GM10248 (cell line): ENCODE measurements around the gene PHETA1.

Source experiments
- CTCF ChIA-PET: fragments of 300-600 bp; sonication (Branson Sonifier 250); formaldehyde crosslinking; extraction: SDS; loops from one replicate; lab custom pipeline; 2021; ENCODE audit warnings: antibody characterized with exemption; lab: Yijun Ruan, JAX
- POLR2A ChIA-PET: fragments of 350-650 bp; sonication (Branson Sonifier 250); formaldehyde crosslinking; extraction: SDS; loops from one replicate; lab custom pipeline; 2020; ENCODE audit warnings: antibody characterized with exemption; lab: Yijun Ruan, JAX
- DNase-seq: peaks from one replicate; pipeline ENCODE4 v3.0.0; 2012; ENCODE audit errors: extremely low spot score
- CTCF ChIP-seq: IDR thresholded peaks from 2 replicates; pipeline ENCODE4 v1.5.1; 2012; ENCODE audit warnings: mild to moderate bottlenecking, low read depth; ENCODE audit errors: extremely low read depth, missing control alignments, control extremely low read depth

PHETA1 gene

DNA sequence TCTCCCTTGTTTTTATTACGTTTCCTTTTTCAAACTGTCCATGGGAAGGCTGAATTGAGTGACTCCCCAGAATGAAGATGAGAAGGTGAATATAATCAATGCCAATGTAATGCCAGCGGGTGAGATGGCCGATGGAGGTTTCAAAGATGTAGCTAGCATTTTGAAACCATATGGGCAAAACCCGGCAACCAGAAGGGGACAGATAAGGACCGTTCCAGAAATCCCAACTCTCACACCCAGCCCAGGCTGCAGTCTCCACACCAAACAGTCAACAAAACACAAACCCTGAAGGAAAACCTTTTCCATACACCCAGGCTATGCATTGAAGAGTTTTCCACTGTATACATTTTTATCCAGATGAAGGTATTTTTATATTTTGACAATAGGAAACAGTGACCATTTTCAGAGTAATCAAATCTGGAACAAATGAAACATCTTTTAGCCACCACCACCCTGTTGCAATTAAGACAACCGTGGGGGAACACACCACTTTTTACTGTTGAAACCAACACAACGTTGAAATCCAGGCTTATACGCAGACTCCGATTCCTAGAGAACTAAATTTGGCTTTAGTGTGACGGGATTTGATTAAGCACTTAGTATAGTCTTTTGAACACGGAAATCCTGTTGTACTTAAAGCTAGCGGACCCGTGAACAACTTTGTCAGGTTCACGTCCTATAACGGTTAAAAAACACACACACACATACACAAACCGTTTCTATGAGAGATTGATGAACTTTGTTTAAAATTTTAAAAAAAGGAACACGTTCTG is 19.0 kb downstream of the PHETA1 start:
- no peak for DNase-seq
- CTCF ChIA-PET: no interaction called here
- POLR2A ChIA-PET: no interaction called here
- no peak for TF ChIP-seq CTCF

DNA sequence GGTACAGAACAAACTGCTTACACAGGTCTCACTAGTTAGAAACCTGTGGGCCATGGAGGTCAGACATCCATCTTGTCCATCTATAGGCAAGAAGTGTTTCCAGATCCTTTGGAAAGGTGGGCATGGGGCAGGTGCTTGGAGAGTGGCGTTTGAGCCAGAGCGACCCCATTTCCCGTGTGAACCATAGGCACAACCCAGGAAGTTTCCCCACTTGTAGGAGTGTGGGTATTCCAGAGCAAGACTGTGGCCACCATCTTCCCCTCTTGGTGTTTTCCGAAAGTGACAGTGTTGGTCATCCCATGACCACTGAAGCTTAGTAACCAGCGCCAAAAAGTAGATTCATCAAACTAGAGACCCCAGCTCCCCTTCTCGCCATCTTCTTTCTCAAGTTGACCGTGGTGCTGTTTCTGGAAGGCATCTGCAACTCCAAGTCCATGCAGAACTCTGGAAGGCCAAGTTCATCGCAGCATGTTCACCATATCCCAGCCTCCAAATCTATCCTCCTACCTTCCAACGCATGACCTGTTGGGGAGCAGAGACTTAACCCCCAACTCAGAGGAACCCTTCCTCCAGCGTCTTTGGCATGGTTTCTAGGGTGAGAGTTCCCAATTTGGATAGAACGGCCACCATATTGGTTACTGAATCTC is 19.7 kb downstream of the PHETA1 start:
- CTCF ChIA-PET: no interaction called here
- no peak for DNase-seq
- POLR2A ChIA-PET: no interaction called here
- no peak for TF ChIP-seq CTCF

- DNase-seq: no peak
- ChIA-PET CTCF (no interaction called here), POLR2A (interaction anchor here (0.6 kb wide), 1 partner anchor 375 kb away, joined by 7 read pairs; no protein-coding TSS in a partner anchor)
- TF ChIP-seq CTCF: no peak
These were observed 20.8 kb downstream of the PHETA1 start for GRCh38 chr12:111347891-111348644.

GRCh38 chr12:111344254-111344875 is 24.5 kb downstream of the PHETA1 start:
- CTCF ChIA-PET: no interaction called here
- POLR2A ChIA-PET: no interaction called here
- no peak for TF ChIP-seq CTCF
- no peak for DNase-seq

DNA sequence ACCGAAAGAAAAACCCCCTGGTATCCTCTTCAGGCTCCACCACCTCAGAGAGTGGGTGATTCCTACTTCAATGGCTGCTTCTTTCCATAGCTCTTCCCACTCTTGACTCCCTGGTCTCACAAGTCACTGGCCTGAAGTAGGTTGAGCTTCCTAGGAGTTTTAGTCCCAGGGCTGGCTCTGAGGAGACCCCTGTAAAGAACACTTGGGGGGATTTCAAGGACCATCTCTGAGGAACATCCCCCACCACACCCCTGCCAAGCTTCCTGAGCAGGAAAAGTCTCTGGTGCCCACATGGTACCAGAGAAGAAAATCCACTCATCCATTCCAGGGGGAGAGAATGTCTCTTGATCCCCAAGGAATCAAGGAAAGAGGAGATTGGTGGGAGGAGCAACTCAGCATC is 25.7 kb downstream of the PHETA1 start:
- TF ChIP-seq CTCF: no peak
- ChIA-PET CTCF (no interaction called here), POLR2A (no interaction called here)
- DNase-seq: no peak

GRCh38 chr12:111342376-111342775 is 26.5 kb downstream of the PHETA1 start:
- CTCF ChIA-PET: no interaction called here
- no peak for DNase-seq
- no peak for TF ChIP-seq CTCF
- POLR2A ChIA-PET: no interaction called here
